Left forelimb (tissue), 1 donor: ENCODE results near the gene PRLH.

Experiments
- DNase-seq: peaks from one replicate; pipeline ENCODE4 v3.0.0-alpha.2; 2018; ENCODE audit warnings: low spot score

The PRLH gene

DNA sequence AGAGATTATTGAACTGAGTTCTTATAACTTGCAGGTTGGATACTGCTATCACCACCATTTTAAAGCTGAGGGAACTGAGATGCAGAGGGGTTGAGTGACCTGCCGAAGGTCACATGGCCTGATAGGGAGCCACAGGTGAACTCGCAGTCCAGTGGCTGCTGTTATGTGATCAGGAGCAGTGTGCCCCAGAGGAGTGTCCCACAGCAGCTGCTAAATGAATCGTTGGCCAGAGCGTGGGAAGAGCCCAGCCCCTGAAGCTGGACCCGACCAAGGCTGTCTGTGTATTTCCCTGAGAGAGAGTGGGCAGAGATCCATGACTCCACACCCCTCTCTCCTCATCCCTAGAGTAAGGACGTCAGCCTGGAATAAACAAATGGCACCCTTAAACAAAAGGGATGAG lies 26.7 kb upstream of the PRLH start:
- DNase-seq: no peak

GRCh38 chr2:237540223-237540775 lies 26.1 kb upstream of the PRLH start:
- DNase-seq: no peak

- DNase-seq: peak; percentile 79
These were observed 25.6 kb upstream of the PRLH start for GRCh38 chr2:237540823-237541222.

DNA sequence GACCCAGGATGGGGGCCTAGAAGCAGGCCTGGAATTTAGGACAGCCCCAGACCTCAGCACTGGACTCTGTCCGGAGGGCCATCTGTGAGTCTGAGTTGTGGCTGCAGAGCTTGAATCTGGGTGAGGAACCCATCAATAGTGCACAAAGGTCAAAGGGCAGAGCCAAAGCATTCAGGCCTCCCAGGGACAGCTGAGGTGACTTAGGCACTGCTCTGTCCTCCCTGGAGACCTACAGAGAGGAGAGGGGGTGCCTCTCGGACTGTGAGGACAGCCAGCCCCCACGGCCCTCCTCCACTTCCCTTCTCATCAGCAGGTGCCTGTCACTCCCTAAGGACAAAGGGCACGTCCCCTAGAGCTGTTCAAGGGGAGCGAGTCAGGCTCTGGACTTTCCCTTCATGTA lies 25.1 kb upstream of the PRLH start:
- no peak for DNase-seq

GRCh38 chr2:237542001-237542704 lies 24.2 kb upstream of the PRLH start:
- DNase-seq: no peak

- no peak for DNase-seq
These were observed 20.1 kb upstream of the PRLH start for GRCh38 chr2:237546040-237546875.

GRCh38 chr2:237546876-237547395 lies 19.4 kb upstream of the PRLH start:
- DNase-seq: no peak

GRCh38 chr2:237547841-237548416 lies 18.4 kb upstream of the PRLH start:
- DNase-seq: no peak

- no peak for DNase-seq
These were observed 17.2 kb upstream of the PRLH start for GRCh38 chr2:237549216-237549615.

DNA sequence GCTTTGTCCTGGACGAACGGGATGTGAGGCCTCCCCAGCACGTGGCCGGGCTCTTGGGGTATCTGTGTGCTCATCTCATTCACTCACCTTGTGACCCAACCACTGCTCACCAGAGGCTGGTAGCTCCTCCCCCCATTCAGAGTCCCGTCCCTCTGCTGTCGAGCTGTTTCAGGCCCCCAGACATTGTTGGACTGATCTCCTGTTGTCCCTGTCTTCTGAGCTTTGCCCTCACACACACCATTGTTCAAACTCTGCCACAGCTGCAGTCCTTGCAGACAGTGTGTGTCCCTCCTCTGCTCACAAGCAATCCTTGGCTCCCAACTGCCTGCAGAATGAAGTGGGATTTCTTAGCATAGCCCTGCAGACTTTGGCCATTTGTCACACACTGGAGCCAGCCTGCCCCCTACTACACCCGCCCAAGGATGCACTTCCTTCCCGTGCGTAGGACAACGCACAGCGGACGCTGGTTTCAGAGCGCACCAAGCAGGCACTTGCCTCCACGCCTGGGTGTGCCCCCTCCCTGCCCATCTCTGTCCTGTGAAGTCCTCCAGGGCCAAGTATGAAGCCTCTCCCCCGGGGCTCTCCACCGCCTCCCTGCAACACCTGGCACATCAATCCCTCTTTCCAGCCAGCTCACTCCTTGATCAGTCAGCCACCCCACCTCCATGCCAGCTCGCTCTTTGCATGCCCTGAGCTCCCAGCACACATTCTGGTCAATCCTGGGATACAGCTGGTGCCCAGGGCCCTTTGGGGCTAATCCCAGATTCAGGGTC lies 16.5 kb upstream of the PRLH start:
- no peak for DNase-seq

GRCh38 chr2:237551071-237551574 lies 15.3 kb upstream of the PRLH start:
- no peak for DNase-seq

DNA sequence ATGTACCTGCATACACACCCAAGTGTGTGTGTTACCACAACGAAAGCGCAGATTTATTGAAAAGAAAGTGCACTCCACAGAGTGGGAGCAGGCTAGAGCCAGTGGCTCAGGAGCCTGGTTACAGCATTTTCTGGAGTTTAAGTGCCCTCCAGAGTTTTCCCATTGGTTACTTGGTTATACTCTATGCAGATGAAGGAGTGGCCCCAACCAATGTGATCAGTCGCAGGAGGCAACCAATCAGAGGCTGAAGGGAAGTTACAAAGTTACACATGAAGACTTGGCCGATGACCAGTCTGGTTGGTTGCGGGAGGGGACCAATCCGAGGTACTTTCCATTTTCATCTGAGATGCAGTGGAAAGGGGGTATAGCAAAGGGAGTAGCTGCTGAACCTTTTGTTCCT lies 13.5 kb upstream of the PRLH start:
- DNase-seq: no peak

GRCh38 chr2:237553948-237554347 lies 12.4 kb upstream of the PRLH start:
- DNase-seq: no peak

DNA sequence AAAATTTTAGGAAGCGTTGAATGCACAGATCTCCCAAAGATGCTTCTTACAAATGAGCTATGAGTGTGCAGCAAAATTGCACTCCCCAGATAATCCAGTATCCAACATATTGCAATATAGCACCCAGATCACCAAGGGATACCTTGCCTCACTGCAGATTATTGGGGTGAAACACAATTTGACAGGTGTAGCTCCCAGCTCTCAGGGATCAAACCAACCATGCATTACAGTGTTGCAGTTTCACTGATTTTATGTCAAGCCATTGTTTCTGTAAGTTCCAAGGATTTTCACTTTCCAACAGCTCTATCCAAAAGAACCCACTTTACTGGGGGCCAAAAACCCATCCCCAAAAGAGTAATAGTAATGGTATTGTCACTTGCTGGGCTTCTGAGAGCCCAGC lies 10.8 kb upstream of the PRLH start:
- no peak for DNase-seq

DNA sequence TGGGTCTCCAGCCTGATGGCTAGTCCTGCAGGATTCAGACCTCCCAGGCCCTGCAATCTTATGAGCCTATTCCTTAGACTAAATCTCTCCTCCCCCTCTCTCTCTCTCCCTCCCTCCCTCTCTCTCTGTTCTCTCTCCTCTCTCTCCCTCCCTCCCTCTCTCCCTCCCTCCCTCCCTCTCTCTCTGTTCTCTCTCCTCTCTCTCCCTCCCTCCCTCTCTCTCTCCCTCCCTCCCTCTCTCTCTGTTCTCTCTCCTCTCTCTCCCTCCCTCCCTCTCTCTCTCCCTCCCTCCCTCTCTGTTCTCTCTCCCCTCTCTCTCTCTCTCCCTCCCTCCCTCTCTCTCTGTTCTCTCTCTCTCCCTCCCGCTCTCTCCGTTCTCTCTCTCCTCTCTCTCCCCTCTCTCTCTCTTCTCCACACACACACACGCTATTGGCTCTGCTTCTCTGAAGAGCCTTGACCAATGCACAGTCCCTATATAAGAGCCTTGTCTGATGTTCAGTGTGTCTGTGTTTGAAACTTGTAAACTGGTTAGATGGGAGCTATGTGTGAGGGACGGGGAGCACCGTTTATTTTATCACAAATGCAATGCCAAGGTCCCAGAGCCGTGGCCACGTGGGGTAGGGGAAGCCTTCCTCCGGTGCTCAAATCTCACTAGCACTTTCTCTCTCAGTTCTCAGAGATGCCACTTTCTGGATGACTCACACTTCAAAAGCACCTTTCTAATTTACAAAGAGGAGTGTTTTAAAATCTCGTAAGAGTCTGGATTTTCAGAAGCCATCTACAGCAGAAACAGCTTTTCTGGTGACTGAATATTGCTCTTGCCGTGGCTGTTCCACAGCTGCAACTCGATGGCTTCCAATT lies 9.4 kb upstream of the PRLH start:
- no peak for DNase-seq

- no peak for DNase-seq
These were observed 8.8 kb upstream of the PRLH start for GRCh38 chr2:237557633-237558015.

GRCh38 chr2:237558961-237559641 lies 7.3 kb upstream of the PRLH start:
- DNase-seq: no peak

DNA sequence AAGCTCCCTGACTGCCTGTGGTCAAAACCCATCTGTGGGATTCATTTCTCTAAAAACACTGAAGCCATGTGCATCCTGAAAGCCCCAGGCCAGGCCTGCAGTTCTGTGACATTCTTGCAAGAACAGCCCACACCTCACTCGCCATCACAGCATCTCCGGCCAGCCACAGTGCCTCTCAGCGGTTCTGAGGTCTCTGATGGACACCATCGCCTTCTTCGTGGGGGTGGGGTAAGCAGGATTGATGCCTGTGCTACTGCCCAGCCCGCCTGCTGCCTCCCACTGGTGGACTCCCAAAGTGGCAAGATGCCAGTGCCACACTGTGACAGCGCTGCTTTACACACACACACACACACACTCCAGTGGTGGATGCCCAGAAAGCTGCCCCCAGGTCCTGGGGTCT lies 5.2 kb upstream of the PRLH start:
- DNase-seq: no peak

- no peak for DNase-seq
These were observed 2.6 kb upstream of the PRLH start for GRCh38 chr2:237563816-237564215.

DNA sequence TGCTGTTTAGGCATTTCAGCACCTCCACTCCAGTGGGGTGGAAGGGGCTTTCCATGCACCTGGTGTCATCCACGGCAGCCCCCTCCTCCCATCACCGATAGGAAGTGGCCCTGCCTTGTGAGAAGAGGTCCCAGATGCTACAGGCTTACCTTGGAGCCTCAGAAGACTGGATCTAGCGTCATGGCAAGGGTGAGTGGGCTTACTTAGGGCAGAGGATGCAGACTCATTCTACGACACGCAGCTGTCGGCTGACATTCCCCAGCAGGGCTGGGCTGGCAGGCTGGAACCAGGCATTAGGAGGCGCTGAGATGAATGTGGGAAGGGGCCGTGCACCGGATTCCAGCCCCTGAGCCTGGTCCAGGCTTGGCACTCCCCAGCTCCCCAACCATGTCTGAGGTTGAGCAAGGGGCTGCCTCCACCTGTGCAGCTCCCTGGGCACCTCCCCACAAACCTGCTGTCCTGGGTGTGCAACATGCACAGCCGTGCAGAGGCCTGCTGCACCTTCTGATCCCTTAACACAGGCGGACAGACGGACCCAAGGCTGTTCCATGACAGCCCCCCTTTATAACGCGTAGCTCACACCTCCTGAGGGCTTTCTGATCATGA lies 1.7 kb upstream of the PRLH start:
- no peak for DNase-seq
